Brain microvascular endothelial cell (primary cell): ENCODE results near the gene OTOS.

Experiments used
- DNase-seq: peaks from one replicate; pipeline ENCODE4 v3.0.0-alpha.2; 2020
- H3K27ac ChIP-seq: fragments of 250-450 bp; sonication (Bioruptor Pico); 2 replicates; pipeline ENCODE4 v1.5.1; 2020; ENCODE audit warnings: mild to moderate bottlenecking, moderate library complexity
- H3K27me3 ChIP-seq: fragments of 250-450 bp; sonication (Bioruptor Pico); replicated peaks from 2 replicates; pipeline ENCODE4 v1.5.1; 2020; ENCODE audit warnings: mild to moderate bottlenecking
- H3K36me3 ChIP-seq: fragments of 250-450 bp; sonication (Bioruptor Pico); replicated peaks from 2 replicates; pipeline ENCODE4 v1.5.1; 2020; ENCODE audit warnings: mild to moderate bottlenecking
- H3K4me3 ChIP-seq: 2 replicates; pipeline ENCODE4 v1.5.1; 2011; ENCODE audit warnings: low read depth, mild to moderate bottlenecking, control low read depth, low read length, moderate library complexity
- CTCF ChIP-seq: IDR thresholded peaks from 2 replicates; pipeline ENCODE4 v1.5.1; 2011; ENCODE audit warnings: low read depth, mild to moderate bottlenecking, moderate library complexity, low read length, control low read depth, inconsistent platforms; ENCODE audit errors: missing control alignments
- in situ Hi-C: cut with HindIII; loops from 2 replicates; pipeline ENCODE4 v1.10.0; 2017; ENCODE audit warnings: low sequenced_read_pairs, low pct_ligation_motif_present

Gene OTOS

GRCh38 chr2:240133401-240133800 is 7.1 kb downstream of the OTOS start:
- no peak for TF ChIP-seq CTCF
- DNase-seq = no peak
- Histone ChIP-seq H3K27me3 (no peaks in the 10 kb centered on the region), H3K36me3 (peaks cover 40% of the 10 kb centered on the region), H3K27ac (no peak overlapping the region), H3K4me3 (no peak overlapping the region)
- in situ Hi-C loops = no loop called here

- Histone ChIP-seq H3K27me3 (no peaks in the 10 kb centered on the region), H3K27ac (no peak overlapping the region), H3K36me3 (peaks cover 46% of the 10 kb centered on the region), H3K4me3 (no peak overlapping the region)
- no peak for DNase-seq
- in situ Hi-C loops = no loop called here
- no peak for TF ChIP-seq CTCF
Observed at GRCh38 chr2:240132651-240132980, 7.8 kb downstream of the OTOS start.

- Histone ChIP-seq H3K27me3 (no peaks in the 10 kb centered on the region), H3K27ac (no peak overlapping the region), H3K4me3 (no peak overlapping the region), H3K36me3 (peaks cover 50% of the 10 kb centered on the region)
- peak; percentile 45 for TF ChIP-seq CTCF
- in situ Hi-C loops = no loop called here
- no peak for DNase-seq
Observed at GRCh38 chr2:240131941-240132650, 8.4 kb downstream of the OTOS start.

GRCh38 chr2:240131296-240131695 is 9.2 kb downstream of the OTOS start:
- in situ Hi-C loops = no loop called here
- H3K36me3 ChIP-seq = peaks cover 50% of the 10 kb centered on the region
- no peak for DNase-seq
- H3K27ac ChIP-seq = no peak overlapping the region
- no peak overlapping the region for H3K4me3 ChIP-seq
- TF ChIP-seq CTCF = no peak
- H3K27me3 ChIP-seq = no peaks in the 10 kb centered on the region

GRCh38 chr2:240130393-240131195 is 9.9 kb downstream of the OTOS start:
- no peak for TF ChIP-seq CTCF
- in situ Hi-C loops = no loop called here
- H3K27ac ChIP-seq = no peak overlapping the region
- peaks cover 50% of the 10 kb centered on the region for H3K36me3 ChIP-seq
- H3K27me3 ChIP-seq = no peaks in the 10 kb centered on the region
- no peak overlapping the region for H3K4me3 ChIP-seq
- DNase-seq = no peak
